NCI-H446 (cell line): Measurements from ENCODE around the gene ARSB.
A peak's percentile ranks its signal among the peaks of the same experiment; 100 is the strongest.
"Not testable (repeated sequence)": the region's sequence is repeated elsewhere in the genome, so short reads cannot be mapped to it uniquely, and the experiment has no call there.

Experiments
- DNase-seq, 2 experiments: peaks; one replicate each; lab custom pipeline; 2025; lab: John Stamatoyannopoulos, UW

Gene ARSB

GRCh38 chr5:78903353-78903752 is 81.8 kb downstream of the ARSB start:
- DNase-seq = no peak

- peak in 1 of 2 experiments; percentile 17 for DNase-seq
Measured at GRCh38 chr5:78899922-78900362, 85.2 kb downstream of the ARSB start.

GRCh38 chr5:78896132-78896531 is 89.0 kb downstream of the ARSB start:
- DNase-seq = no peak

- DNase-seq = no peak
Measured at GRCh38 chr5:78895616-78896015, 89.5 kb downstream of the ARSB start.

- no peak for DNase-seq
Measured at GRCh38 chr5:78893940-78894677, 91.0 kb downstream of the ARSB start.

GRCh38 chr5:78890667-78891379 is 94.3 kb downstream of the ARSB start:
- DNase-seq = no peak

GRCh38 chr5:78889369-78890140 is 95.6 kb downstream of the ARSB start:
- no peak for DNase-seq

- DNase-seq = no peak
Measured at GRCh38 chr5:78888580-78889368, 96.3 kb downstream of the ARSB start.

- no peak for DNase-seq
Measured at GRCh38 chr5:78887384-78888118, 97.6 kb downstream of the ARSB start.

- peak in 1 of 2 experiments; percentile 16 for DNase-seq
Measured at GRCh38 chr5:78886341-78887230, 98.5 kb downstream of the ARSB start.

- no peak for DNase-seq
Measured at GRCh38 chr5:78881884-78882283, 103.2 kb downstream of the ARSB start.

GRCh38 chr5:78879516-78879915 is 105.6 kb downstream of the ARSB start:
- DNase-seq = no peak

- DNase-seq = not testable (repeated sequence)
Measured at GRCh38 chr5:78866076-78866475, 119.0 kb downstream of the ARSB start.

- no peak for DNase-seq
Measured at GRCh38 chr5:78858364-78858763, 126.7 kb downstream of the ARSB start.

GRCh38 chr5:78855026-78855425 is 130.1 kb downstream of the ARSB start:
- DNase-seq = no peak

- not testable (repeated sequence) for DNase-seq
Measured at GRCh38 chr5:78851891-78852290, 133.2 kb downstream of the ARSB start.

- no peak for DNase-seq
Measured at GRCh38 chr5:78845470-78845869, 139.6 kb downstream of the ARSB start.

GRCh38 chr5:78843436-78843835 is 141.7 kb downstream of the ARSB start:
- DNase-seq = no peak

GRCh38 chr5:78841767-78842166 is 143.3 kb downstream of the ARSB start:
- no peak for DNase-seq

GRCh38 chr5:78838753-78839152 is 146.4 kb downstream of the ARSB start:
- DNase-seq = no peak
